ENCODE results near the gene WASHC2A.
"Not testable (repeated sequence)": the region's sequence is repeated elsewhere in the genome, so short reads cannot be mapped to it uniquely, and the experiment has no call there.

Gene WASHC2A

DNA sequence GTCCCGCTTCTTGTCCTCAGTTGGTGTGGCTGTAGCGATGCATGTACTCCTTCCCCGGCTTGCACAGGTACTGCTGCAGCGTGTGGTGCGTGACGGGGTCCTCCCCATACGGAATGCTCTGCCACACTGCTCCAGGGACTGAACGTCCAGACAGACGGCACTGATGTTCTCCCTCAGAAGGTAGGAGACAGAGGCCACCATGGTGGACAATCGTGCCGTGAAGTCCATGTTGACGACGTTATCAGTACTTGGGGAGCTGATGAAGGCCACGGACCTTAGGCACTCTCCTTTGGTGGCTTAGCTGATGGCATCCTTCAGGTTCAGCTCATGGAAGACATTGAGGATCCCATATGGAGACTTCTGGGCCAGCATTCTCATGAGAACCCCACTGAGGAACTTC, 42.1 kb upstream of the WASHC2A start:
- H3K27ac ChIP-seq (ENCODE audit: low read length), result no peak overlapping the region
- no peak overlapping the region for H3K4me2 ChIP-seq (ENCODE audit: low read depth, low read length)
- H3K9me3 ChIP-seq (replicated peaks; ENCODE audit: insufficient read depth, low read length), result no peaks in the 10 kb centered on the region
- TF ChIP-seq EZH2phosphoT487 (IDR thresholded peaks at IDR 0.05; ENCODE audit: low read length) (no peak), EZH2 (optimal IDR thresholded peaks at IDR 0.05; ENCODE audit: low read depth, low read length) (no peak)
- TF ChIP-seq, protein P1, sequence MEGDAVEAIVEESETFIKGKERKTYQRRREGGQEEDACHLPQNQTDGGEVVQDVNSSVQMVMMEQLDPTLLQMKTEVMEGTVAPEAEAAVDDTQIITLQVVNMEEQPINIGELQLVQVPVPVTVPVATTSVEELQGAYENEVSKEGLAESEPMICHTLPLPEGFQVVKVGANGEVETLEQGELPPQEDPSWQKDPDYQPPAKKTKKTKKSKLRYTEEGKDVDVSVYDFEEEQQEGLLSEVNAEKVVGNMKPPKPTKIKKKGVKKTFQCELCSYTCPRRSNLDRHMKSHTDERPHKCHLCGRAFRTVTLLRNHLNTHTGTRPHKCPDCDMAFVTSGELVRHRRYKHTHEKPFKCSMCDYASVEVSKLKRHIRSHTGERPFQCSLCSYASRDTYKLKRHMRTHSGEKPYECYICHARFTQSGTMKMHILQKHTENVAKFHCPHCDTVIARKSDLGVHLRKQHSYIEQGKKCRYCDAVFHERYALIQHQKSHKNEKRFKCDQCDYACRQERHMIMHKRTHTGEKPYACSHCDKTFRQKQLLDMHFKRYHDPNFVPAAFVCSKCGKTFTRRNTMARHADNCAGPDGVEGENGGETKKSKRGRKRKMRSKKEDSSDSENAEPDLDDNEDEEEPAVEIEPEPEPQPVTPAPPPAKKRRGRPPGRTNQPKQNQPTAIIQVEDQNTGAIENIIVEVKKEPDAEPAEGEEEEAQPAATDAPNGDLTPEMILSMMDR (IDR thresholded peaks at IDR 0.05; ENCODE audit: low read length), result no peak
- H2AFZ ChIP-seq (ENCODE audit: low read length), result no peak overlapping the region
- no peak for DNase-seq
- no peaks in the 10 kb centered on the region for H3K27me3 ChIP-seq (replicated peaks; ENCODE audit: insufficient read depth, low read length)
- no peaks in the 10 kb centered on the region for H3K9me2 ChIP-seq (replicated peaks; ENCODE audit: insufficient read depth, low read length)
- H3K4me1 ChIP-seq (ENCODE audit: low read length), result no peaks in the 10 kb centered on the region
- no peaks in the 10 kb centered on the region for H4K20me1 ChIP-seq (ENCODE audit: insufficient read depth, low read length)
- no peaks in the 10 kb centered on the region for H3F3A ChIP-seq (ENCODE audit: insufficient read depth, low read length)
- no peak overlapping the region for H3K4me3 ChIP-seq (ENCODE audit: low read length)
- H3K79me2 ChIP-seq (ENCODE audit: low read length), result no peaks in the 10 kb centered on the region
- H3K36me3 ChIP-seq (replicated peaks; ENCODE audit: insufficient read depth, low read length), result no peaks in the 10 kb centered on the region
- H3K9ac ChIP-seq (ENCODE audit: low read length), result no peak overlapping the region

DNA sequence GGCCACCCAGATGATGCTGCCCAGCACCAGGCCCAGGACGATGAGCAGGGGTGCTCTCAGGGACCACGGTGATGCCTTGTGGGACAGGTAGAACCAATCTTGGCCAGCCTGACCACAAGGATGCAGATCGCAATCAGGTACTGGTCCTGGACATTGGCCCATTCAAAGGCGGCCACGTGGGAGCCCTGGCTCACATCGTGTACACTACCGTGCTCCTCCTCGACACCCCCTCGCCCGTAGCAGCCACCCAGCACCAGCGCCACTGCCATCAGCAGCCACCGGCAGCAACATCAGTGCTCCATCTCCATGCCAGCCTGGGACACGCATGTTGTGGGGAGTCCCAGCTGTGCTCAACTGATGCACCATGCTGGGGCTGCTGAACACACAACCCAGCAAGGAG, 40.6 kb upstream of the WASHC2A start:
- H3K27ac ChIP-seq (ENCODE audit: low read length), result no peak overlapping the region
- H3K9ac ChIP-seq (ENCODE audit: low read length), result no peak overlapping the region
- no peak overlapping the region for H3K4me3 ChIP-seq (ENCODE audit: low read length)

DNA sequence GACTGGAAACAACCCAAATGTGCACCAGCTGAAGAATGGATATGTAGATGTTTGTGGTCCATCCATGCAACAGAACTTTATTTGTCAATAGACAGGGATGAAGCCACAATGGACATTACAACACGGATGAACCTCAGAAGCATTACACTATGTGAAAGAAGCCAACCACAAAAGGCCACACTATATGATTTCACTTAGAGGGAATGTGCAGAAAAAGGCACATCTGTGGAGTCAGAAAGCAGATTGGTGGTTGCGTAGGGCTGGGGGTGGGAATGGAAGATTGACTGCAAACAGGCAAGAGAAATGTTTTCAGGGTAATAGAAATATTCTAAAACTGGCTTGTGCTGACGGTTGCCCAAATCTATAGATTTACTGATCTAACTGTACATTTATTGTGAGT, 34.3 kb upstream of the WASHC2A start:
- H3K4me2 ChIP-seq (ENCODE audit: low read depth, low read length), result no peak overlapping the region
- no peaks in the 10 kb centered on the region for H3K4me1 ChIP-seq (ENCODE audit: low read length)
- no peaks in the 10 kb centered on the region for H3K9me3 ChIP-seq (replicated peaks; ENCODE audit: insufficient read depth, low read length)
- no peaks in the 10 kb centered on the region for H3K36me3 ChIP-seq (replicated peaks; ENCODE audit: insufficient read depth, low read length)
- no peak for DNase-seq
- H4K20me1 ChIP-seq (ENCODE audit: insufficient read depth, low read length), result no peaks in the 10 kb centered on the region
- H3K27ac ChIP-seq (ENCODE audit: low read length), result no peak overlapping the region
- no peaks in the 10 kb centered on the region for H3K79me2 ChIP-seq (ENCODE audit: low read length)
- no peak overlapping the region for H3K9ac ChIP-seq (ENCODE audit: low read length)
- H3K4me3 ChIP-seq (ENCODE audit: low read length), result no peak overlapping the region
- H3F3A ChIP-seq (ENCODE audit: insufficient read depth, low read length), result no peaks in the 10 kb centered on the region
- H3K27me3 ChIP-seq (replicated peaks; ENCODE audit: insufficient read depth, low read length), result no peaks in the 10 kb centered on the region
- TF ChIP-seq, protein P1 (IDR thresholded peaks at IDR 0.05; ENCODE audit: low read length), result no peak
- no peak overlapping the region for H2AFZ ChIP-seq (ENCODE audit: low read length)
- no peaks in the 10 kb centered on the region for H3K9me2 ChIP-seq (replicated peaks; ENCODE audit: insufficient read depth, low read length)

More for the DNA sequence above, 40.6 kb upstream of the WASHC2A start:
- no peaks in the 10 kb centered on the region for H3K36me3 ChIP-seq (replicated peaks; ENCODE audit: insufficient read depth, low read length)
- no peaks in the 10 kb centered on the region for H3K4me1 ChIP-seq (ENCODE audit: low read length)
- no peaks in the 10 kb centered on the region for H3F3A ChIP-seq (ENCODE audit: insufficient read depth, low read length)
- H4K20me1 ChIP-seq (ENCODE audit: insufficient read depth, low read length), result no peaks in the 10 kb centered on the region
- no peak overlapping the region for H3K4me2 ChIP-seq (ENCODE audit: low read depth, low read length)
- no peak for TF ChIP-seq EZH2phosphoT487 (IDR thresholded peaks at IDR 0.05; ENCODE audit: low read length)
- TF ChIP-seq EZH2 (optimal IDR thresholded peaks at IDR 0.05; ENCODE audit: low read depth, low read length), result no peak
- TF ChIP-seq, protein P1 (IDR thresholded peaks at IDR 0.05; ENCODE audit: low read length), result no peak
- H3K9me2 ChIP-seq (replicated peaks; ENCODE audit: insufficient read depth, low read length), result no peaks in the 10 kb centered on the region
- H2AFZ ChIP-seq (ENCODE audit: low read length), result no peak overlapping the region
- DNase-seq, result no peak
- no peaks in the 10 kb centered on the region for H3K9me3 ChIP-seq (replicated peaks; ENCODE audit: insufficient read depth, low read length)
- H3K79me2 ChIP-seq (ENCODE audit: low read length), result no peaks in the 10 kb centered on the region
- H3K27me3 ChIP-seq (replicated peaks; ENCODE audit: insufficient read depth, low read length), result no peaks in the 10 kb centered on the region

DNA sequence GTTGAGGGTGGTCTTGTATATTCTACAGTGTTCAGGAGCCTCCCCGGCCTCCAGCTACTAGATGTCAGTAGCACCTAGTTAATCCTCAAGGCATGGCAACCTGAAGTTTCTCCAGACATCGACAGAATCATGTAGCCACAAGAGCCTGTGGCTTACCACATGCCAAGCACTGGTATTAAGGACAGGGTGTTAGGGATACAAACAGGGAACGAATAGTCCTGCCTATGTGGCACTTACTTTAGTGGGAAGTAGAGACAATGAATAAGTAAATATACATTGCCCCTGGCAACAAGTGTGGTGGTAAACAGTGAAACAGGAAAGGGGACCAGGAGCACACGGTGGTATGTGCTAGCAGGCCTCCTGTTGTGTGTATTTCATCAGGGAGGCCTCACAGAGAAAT, 32.4 kb upstream of the WASHC2A start:
- not testable (repeated sequence) for H3K4me1 ChIP-seq (ENCODE audit: low read length); DNase-seq; H3K27me3 ChIP-seq (replicated peaks; ENCODE audit: insufficient read depth, low read length); H3K9me2 ChIP-seq (replicated peaks; ENCODE audit: insufficient read depth, low read length); H3F3A ChIP-seq (ENCODE audit: insufficient read depth, low read length); H3K9ac ChIP-seq (ENCODE audit: low read length); H2AFZ ChIP-seq (ENCODE audit: low read length); H3K9me3 ChIP-seq (replicated peaks; ENCODE audit: insufficient read depth, low read length); H3K36me3 ChIP-seq (replicated peaks; ENCODE audit: insufficient read depth, low read length); H3K4me3 ChIP-seq (ENCODE audit: low read length); H3K27ac ChIP-seq (ENCODE audit: low read length); H3K79me2 ChIP-seq (ENCODE audit: low read length); H3K4me2 ChIP-seq (ENCODE audit: low read depth, low read length); H4K20me1 ChIP-seq (ENCODE audit: insufficient read depth, low read length)

Data from MM.1S (cell line).